ENCODE data around the gene ANKS1B. TPM values are rescaled to one million over a fixed set of nuclear protein-coding genes. Genes with fewer than 3 reads are reported as not detected.

The ANKS1B gene
- total and polyA plus RNA-seq, 2 of the 4 experiments (the other 2 are of a cell fraction) = 0.17 to 0.18 TPM

- no peaks in the 10 kb centered on the region for H3K27me3 ChIP-seq (ENCODE audit: control insufficient read depth, insufficient read depth, low read length)
- no peak overlapping the region for H4K91ac ChIP-seq (ENCODE audit: insufficient read depth, low read depth, low read length)
- no peak overlapping the region for H4K8ac ChIP-seq (ENCODE audit: low read depth in 2 of 2, low read length in 2 of 2)
- H3K9me1 ChIP-seq (ENCODE audit: insufficient read depth, low read length) = no peaks in the 10 kb centered on the region
- no peaks in the 10 kb centered on the region for H3K79me1 ChIP-seq (ENCODE audit: low read depth in 1 of 2, low read length in 2 of 2)
- DNase-seq (no peak), ATAC-seq (ENCODE audit: low read depth) (no peak)
- H2BK5ac ChIP-seq (ENCODE audit: low read depth, low read length, poor library complexity, severe bottlenecking) = no peak overlapping the region
- H2AFZ ChIP-seq (replicated peaks; ENCODE audit: low read length, poor library complexity) = no peak overlapping the region
- no peak for TF ChIP-seq CHD1 (IDR thresholded peaks at IDR 0.05; ENCODE audit: low read depth, low read length)
- no peak for TF ChIP-seq MAZ (IDR thresholded peaks at IDR 0.05; ENCODE audit: borderline replicate concordance, low read depth, low read length)
- no peak for TF ChIP-seq RCOR1 (IDR thresholded peaks at IDR 0.05; ENCODE audit: insufficient replicate concordance, low read length)
- TF ChIP-seq SMC3 (IDR thresholded peaks at IDR 0.05; ENCODE audit: low read depth, low read length) = no peak
- no peak for TF ChIP-seq RAD21 (IDR thresholded peaks at IDR 0.05; ENCODE audit: low read length)
- no peak for TF ChIP-seq ELK1 (IDR thresholded peaks at IDR 0.05; ENCODE audit: borderline replicate concordance, low read depth, low read length)
- TF ChIP-seq USF2 (IDR thresholded peaks at IDR 0.05; ENCODE audit: low read depth, low read length) = no peak
- TF ChIP-seq POLR2A (IDR thresholded peaks at IDR 0.05; ENCODE audit: low read depth, low read length) = no peak
- no peak for TF ChIP-seq NFE2L2 (IDR thresholded peaks at IDR 0.05; ENCODE audit: low read depth, low read length)
- TF ChIP-seq FOS (IDR thresholded peaks at IDR 0.05; ENCODE audit: low read depth, low read length) = no peak
- no peak for TF ChIP-seq CTCF (conservative IDR thresholded peaks at IDR 0.05; ENCODE audit: low read depth, low read length)
- TF ChIP-seq BHLHE40 (IDR thresholded peaks at IDR 0.05; ENCODE audit: low read depth, low read length) = no peak
- TF ChIP-seq CEBPB (IDR thresholded peaks at IDR 0.05; ENCODE audit: low read depth, low read length) = no peak
- no peak for TF ChIP-seq RFX5 (IDR thresholded peaks at IDR 0.05; ENCODE audit: low read depth, low read length)
- ChIA-PET CTCF (no interaction called here), POLR2A (ENCODE audit: unreplicated experiment) (no interaction called here)
- no peak overlapping the region for H3K56ac ChIP-seq (ENCODE audit: extremely low read depth, insufficient read depth, low read length)
- no TSS peak for BruUV-seq (replicated peaks)
- H2BK120ac ChIP-seq (ENCODE audit: low read depth, low read length) = no peak overlapping the region
- no peak overlapping the region for H2BK15ac ChIP-seq (ENCODE audit: low read depth, low read length)
- no peak overlapping the region for H3K4ac ChIP-seq (ENCODE audit: low read depth, low read length)
- no CpG with 5 or more reads among the region's 2 CpGs for WGBS, 2 experiments (ENCODE audit: extremely low coverage in 2 of 2, insufficient read length in 1 of 2)
- dilution Hi-C loops (cut with HindIII; ENCODE audit: low sequenced_read_pairs, unreplicated experiment) (no loop called here), in situ Hi-C loops (cut with MboI; ENCODE audit: low sequenced_read_pairs) (no loop called here), intact Hi-C loops (cut with micrococcal nuclease) (no loop called here)
- no peak overlapping the region for H4K5ac ChIP-seq (ENCODE audit: low read depth, low read length)
- no peak overlapping the region for H3K9ac ChIP-seq (ENCODE audit: low read depth, low read length)
- no peak overlapping the region for H3K18ac ChIP-seq (ENCODE audit: low read depth, low read length)
- H3K36me3 ChIP-seq (ENCODE audit: control insufficient read depth, insufficient read depth, low read length) = no peaks in the 10 kb centered on the region
- no peak overlapping the region for H3K4me3 ChIP-seq (ENCODE audit: insufficient read depth, low read depth, low read length)
- H4K20me1 ChIP-seq (ENCODE audit: insufficient read depth, low read length) = no peaks in the 10 kb centered on the region
- H3K9me3 ChIP-seq (ENCODE audit: control insufficient read depth, insufficient read depth, low read length) = no peaks in the 10 kb centered on the region
- no peak overlapping the region for H3K14ac ChIP-seq (replicated peaks; ENCODE audit: low read depth, low read length)
- no peak overlapping the region for H3K23ac ChIP-seq (ENCODE audit: low read depth, low read length)
- no peaks in the 10 kb centered on the region for H3K4me1 ChIP-seq (ENCODE audit: control insufficient read depth, insufficient read depth, low read length)
- H3K4me2 ChIP-seq (ENCODE audit: low read depth, low read length) = no peak overlapping the region
- no peak overlapping the region for H2AK9ac ChIP-seq (replicated peaks; ENCODE audit: low read depth, low read length, poor library complexity)
- H3K27ac ChIP-seq (ENCODE audit: insufficient read depth, low read length) = no peak overlapping the region
- H2AK5ac ChIP-seq (ENCODE audit: low read depth, low read length) = no peak overlapping the region
- no peak overlapping the region for H2BK20ac ChIP-seq (ENCODE audit: low read depth, low read length)
These were observed 238.8 kb downstream of the ANKS1B start for GRCh38 chr12:99745895-99746294.

All from IMR-90 (cell line).